Bronchial smooth muscle cell (primary cell): Measurements from ENCODE around the gene THSD8. TPM values are rescaled to one million over a fixed set of nuclear protein-coding genes. Genes with fewer than 3 reads are reported as not detected.

Experiments
- total RNA-seq: library from RNA; depleted of rRNA; stranded (reverse); fragments of >200 nt; gene quantifications from 2 replicates; pipeline ENCODE4 v1.2.1, GENCODE V29; 2014

Gene THSD8
- 0.16 and 0.43 TPM in 2 replicates for total RNA-seq

GRCh38 chr19:12801466-12802266 lies at the start of gene THSD8, which contains the start of gene PRDX2:
Gene THSD8, plus strand, starts transcription at chr19:12802069. Its CDS starts 3 bp downstream, at chr19:12802072.
Gene PRDX2, minus strand, starts transcription at chr19:12801800. Its CDS starts 539 bp downstream, at chr19:12801261.

GRCh38 chr19:12774588-12775555 lies 27.0 kb upstream of the THSD8 start, which contains the start of gene HOOK2:
Gene HOOK2, minus strand, starts transcription at chr19:12775552. Its CDS starts 103 bp downstream, at chr19:12775449.

GRCh38 chr19:12791345-12792050 lies 10.4 kb upstream of the THSD8 start, which contains the start of gene JUNB:
Gene JUNB, plus strand, starts transcription at chr19:12791486. Its CDS starts 286 bp downstream, at chr19:12791772.

GRCh38 chr19:12806242-12807081 lies 4.6 kb downstream of the THSD8 start, which contains the start of gene RNASEH2A:
Gene RNASEH2A, plus strand, starts transcription at chr19:12806584. Its CDS starts 90 bp downstream, at chr19:12806674.

GRCh38 chr19:12834566-12834943 lies 32.7 kb downstream of the THSD8 start, which contains the start of gene RTBDN:
Gene RTBDN, minus strand, starts transcription at chr19:12834579. Its CDS starts 4,600 bp downstream, at chr19:12829979.

GRCh38 chr19:12838182-12838885 lies 36.5 kb downstream of the THSD8 start, which contains the start of gene MAST1:
Gene MAST1, plus strand, starts transcription at chr19:12838515. Its CDS starts 58 bp downstream, at chr19:12838573.

Other genes with a start within 250 kb of the THSD8 start
- gene ZNF490, start 191.3 kb upstream of the THSD8 start, total RNA-seq, result 6.7 and 7.4 TPM in 2 replicates
- gene ZNF791, start 191.1 kb upstream of the THSD8 start, total RNA-seq, result 8.8 and 11.8 TPM in 2 replicates
- gene MAN2B1, start 135.3 kb upstream of the THSD8 start, total RNA-seq, result 22.1 and 27.6 TPM in 2 replicates
- gene WDR83, start 135.3 kb upstream of the THSD8 start, total RNA-seq, result 11.7 and 12.6 TPM in 2 replicates
- gene DHPS, start 120.2 kb upstream of the THSD8 start, total RNA-seq, result 57.5 and 63.5 TPM in 2 replicates
- not detected in 2 replicates for gene GNG14, start 114.1 kb upstream of the THSD8 start, total RNA-seq
- 3.9 and 4.6 TPM in 2 replicates for gene FBXW9, start 105.4 kb upstream of the THSD8 start, total RNA-seq
- 33.9 and 41.4 TPM in 2 replicates for gene TNPO2, start 78.1 kb upstream of the THSD8 start, total RNA-seq
- 118 and 120 TPM in 2 replicates for gene TRIR, start 67.4 kb upstream of the THSD8 start, total RNA-seq
- 120 and 140 TPM in 2 replicates for gene GET3, start 64.6 kb upstream of the THSD8 start, total RNA-seq
- under 0.01 TPM in 2 replicates for gene BEST2, start 50.3 kb upstream of the THSD8 start, total RNA-seq
- gene HOOK2, start 26.5 kb upstream of the THSD8 start, total RNA-seq, result 16.4 and 22.4 TPM in 2 replicates
- gene JUNB, start 10.6 kb upstream of the THSD8 start, total RNA-seq, result 37.8 and 47.2 TPM in 2 replicates
- 130 and 210 TPM in 2 replicates for gene PRDX2, start 269 bp upstream of the THSD8 start, total RNA-seq
- 7.6 TPM in 2 replicates for gene RNASEH2A, start 4.5 kb downstream of the THSD8 start, total RNA-seq
- 0.47 TPM in 1 of 2 replicates, not detected in the other for gene RTBDN, start 32.5 kb downstream of the THSD8 start, total RNA-seq
- 0.95 and 1.2 TPM in 2 replicates for gene MAST1, start 36.4 kb downstream of the THSD8 start, total RNA-seq
- 22.5 and 31.5 TPM in 2 replicates for gene DNASE2, start 79.4 kb downstream of the THSD8 start, total RNA-seq
- gene KLF1, start 85.1 kb downstream of the THSD8 start, total RNA-seq, result not detected in 2 replicates
- gene GCDH, start 89.1 kb downstream of the THSD8 start, total RNA-seq, result 12.4 and 14.8 TPM in 2 replicates
- gene SYCE2, start 117.2 kb downstream of the THSD8 start, total RNA-seq, result 0.09 TPM in 1 of 2 replicates, not detected in the other
- gene FARSA, start 131.6 kb downstream of the THSD8 start, total RNA-seq, result 27.2 and 30.9 TPM in 2 replicates
- gene CALR, start 136.5 kb downstream of the THSD8 start, total RNA-seq, result 1,315 and 1,411 TPM in 2 replicates
- 38.6 and 51.9 TPM in 2 replicates for gene RAD23A, start 143.8 kb downstream of the THSD8 start, total RNA-seq
- 15.8 and 27.1 TPM in 2 replicates for gene GADD45GIP1, start 155.2 kb downstream of the THSD8 start, total RNA-seq
- not detected in 2 replicates for gene DAND5, start 167.5 kb downstream of the THSD8 start, total RNA-seq
- 95.4 and 122 TPM in 2 replicates for gene NFIX, start 193.4 kb downstream of the THSD8 start, total RNA-seq